ENCODE measurements around the gene IFI27L1.

The IFI27L1 gene

GRCh38 chr14:94038921-94039629 lies 42.0 kb upstream of the IFI27L1 start:
- no peak for DNase-seq (ENCODE audit: low spot score)
- TF ChIP-seq CTCF (IDR thresholded peaks at IDR 0.05; ENCODE audit: extremely low read depth, missing control alignments): no peak

GRCh38 chr14:94040247-94040646 lies 40.9 kb upstream of the IFI27L1 start:
- no peak for DNase-seq (ENCODE audit: low spot score)
- TF ChIP-seq CTCF (IDR thresholded peaks at IDR 0.05; ENCODE audit: extremely low read depth, missing control alignments): no peak

- no peak for DNase-seq (ENCODE audit: low spot score)
- TF ChIP-seq CTCF (IDR thresholded peaks at IDR 0.05; ENCODE audit: extremely low read depth, missing control alignments): no peak
Observed at GRCh38 chr14:94040796-94041195, 40.3 kb upstream of the IFI27L1 start.

- no peak for TF ChIP-seq CTCF (IDR thresholded peaks at IDR 0.05; ENCODE audit: extremely low read depth, missing control alignments)
- no peak for DNase-seq (ENCODE audit: low spot score)
Observed at GRCh38 chr14:94041551-94042346, 39.4 kb upstream of the IFI27L1 start.

GRCh38 chr14:94042433-94043091 lies 38.5 kb upstream of the IFI27L1 start:
- no peak for DNase-seq (ENCODE audit: low spot score)
- no peak for TF ChIP-seq CTCF (IDR thresholded peaks at IDR 0.05; ENCODE audit: extremely low read depth, missing control alignments)

- TF ChIP-seq CTCF (IDR thresholded peaks at IDR 0.05; ENCODE audit: extremely low read depth, missing control alignments): no peak
- DNase-seq (ENCODE audit: low spot score): no peak
Observed at GRCh38 chr14:94043111-94043755, 37.9 kb upstream of the IFI27L1 start.
